ENCODE data around the gene RBP3. TPM values are rescaled to one million over a fixed set of nuclear protein-coding genes. Genes with fewer than 3 reads are reported as not detected.

Gene RBP3
- total and polyA plus RNA-seq, 12 donors: 0.11 TPM; not detected in 11

DNA sequence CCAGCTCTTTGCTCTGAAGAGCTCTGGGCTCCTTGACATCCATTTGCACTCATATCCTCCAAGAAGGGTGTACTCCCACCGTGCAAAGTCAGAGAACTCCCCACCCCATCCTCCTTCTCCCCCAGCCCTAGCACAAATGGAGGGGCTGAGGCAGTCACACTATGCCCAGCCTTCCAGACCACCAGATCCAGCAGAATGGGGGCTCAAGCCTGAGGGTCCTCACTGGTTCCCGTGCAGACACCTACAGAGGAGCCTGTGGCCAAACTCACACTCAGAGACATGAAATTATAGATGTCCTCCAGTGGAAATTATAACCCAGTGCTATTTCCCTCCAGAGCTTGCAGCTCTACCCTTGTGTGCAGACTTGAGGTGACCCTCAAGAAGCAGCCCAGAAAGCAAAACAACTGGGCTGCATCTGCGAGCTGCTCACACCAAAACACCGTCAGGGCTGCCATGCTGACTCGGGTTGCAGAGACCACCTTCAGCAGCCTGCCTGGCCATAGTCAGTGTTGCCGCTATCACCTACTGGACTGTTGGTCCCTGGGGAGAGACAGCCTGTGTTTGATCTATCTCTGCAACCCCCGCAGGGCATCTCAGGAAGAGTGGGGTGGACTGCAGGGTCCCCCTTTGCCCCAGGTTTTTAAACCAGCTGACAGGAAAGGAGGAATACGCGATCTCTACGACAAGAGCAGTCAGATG lies 28.5 kb downstream of the RBP3 start:
- TF ChIP-seq CTCF (IDR thresholded peaks at IDR 0.05): no peak
- no peak for TF ChIP-seq POLR2A (IDR thresholded peaks at IDR 0.05)
- Histone ChIP-seq H3K27me3 (peaks cover 5% of the 10 kb centered on the region), H3K4me3 (no peak overlapping the region), H3K27ac (no peak overlapping the region), H3K4me1 (replicated peaks in 1 of 2) (no peaks in the 10 kb centered on the region), H3K36me3 (replicated peaks in 1 of 2) (no peaks in the 10 kb centered on the region), H3K9me3 (replicated peaks in 1 of 3) (no peaks in the 10 kb centered on the region)
- 56 to 75% (median 73%) methylated on average over 10 of the region's 10 CpGs for WGBS, 4 donors
- peak in 2 of 7 donors; percentile 3 to 28 for DNase-seq
- intact Hi-C loops (cut with DNase I): no loop called here

- no peak for TF ChIP-seq POLR2A (IDR thresholded peaks at IDR 0.05)
- TF ChIP-seq CTCF (IDR thresholded peaks at IDR 0.05): no peak
- H3K9me3 ChIP-seq (replicated peaks in 1 of 3): no peaks in the 10 kb centered on the region
- peak in 1 of 7 donors; percentile 28 for DNase-seq
- peaks cover 5% of the 10 kb centered on the region for H3K27me3 ChIP-seq
- no peaks in the 10 kb centered on the region for H3K4me1 ChIP-seq (replicated peaks in 1 of 2)
- intact Hi-C loops (cut with DNase I): no loop called here
- WGBS, 4 donors: 85 to 91% (median 88%) methylated on average over 4 of the region's 4 CpGs
- no peak overlapping the region for H3K27ac ChIP-seq
- H3K36me3 ChIP-seq (replicated peaks in 1 of 2): no peaks in the 10 kb centered on the region
- H3K4me3 ChIP-seq: no peak overlapping the region
Measured at GRCh38 chr10:47378183-47378510, 30.0 kb downstream of the RBP3 start.

DNA sequence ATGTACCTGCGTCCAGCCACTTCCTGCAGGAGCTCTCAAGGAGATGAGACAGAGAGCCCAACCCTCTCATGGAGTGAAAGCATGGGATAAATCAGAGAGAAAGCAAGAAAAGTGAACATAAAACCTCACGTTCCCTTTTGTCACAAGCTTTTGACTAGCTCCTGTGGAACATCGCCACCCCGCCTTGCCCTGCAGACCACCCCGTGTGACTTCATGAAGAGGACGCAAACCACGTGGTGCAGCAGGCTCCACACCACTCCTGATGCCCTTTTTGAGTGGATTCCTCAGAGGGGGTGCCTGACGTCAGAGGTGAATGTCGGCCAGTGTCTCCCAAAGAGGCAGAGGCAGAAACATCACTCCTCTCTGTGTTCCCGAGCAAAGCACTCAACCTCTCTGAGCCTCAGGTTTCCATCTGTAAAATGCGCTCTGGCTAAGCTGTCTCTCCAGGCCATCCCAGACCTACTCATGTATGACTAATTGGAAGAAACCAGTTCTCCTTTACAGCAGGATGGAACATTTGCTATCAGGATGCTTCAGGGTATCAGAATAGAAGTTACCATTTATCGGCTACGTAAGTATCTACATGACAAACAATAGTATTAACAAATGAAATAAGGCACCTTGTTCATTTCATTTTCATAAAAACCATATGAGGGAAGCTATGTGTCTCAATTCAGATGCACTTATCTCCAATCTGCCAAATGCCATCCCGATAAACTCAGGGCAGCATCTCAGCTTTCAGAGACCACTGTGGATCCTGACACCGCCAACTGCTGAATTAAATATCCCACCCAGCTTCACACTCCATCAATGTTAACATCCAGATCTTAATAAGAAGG lies 30.7 kb downstream of the RBP3 start:
- peaks cover 0 to 2% of the 10 kb centered on the region in 2 donors for H3K4me1 ChIP-seq (replicated peaks in 1 of 2)
- DNase-seq: peak in 1 of 7 donors; percentile 33
- no peaks in the 10 kb centered on the region for H3K36me3 ChIP-seq (replicated peaks in 1 of 2)
- WGBS, 4 donors: 81 to 84% (median 83%) methylated on average over 14 to 15 of the region's 15 CpGs
- intact Hi-C loops (cut with DNase I): no loop called here
- no peak for TF ChIP-seq CTCF (IDR thresholded peaks at IDR 0.05)
- TF ChIP-seq POLR2A (IDR thresholded peaks at IDR 0.05): no peak
- no peak overlapping the region for H3K4me3 ChIP-seq
- H3K9me3 ChIP-seq (replicated peaks in 1 of 3): no peaks in the 10 kb centered on the region
- peaks cover 5% of the 10 kb centered on the region for H3K27me3 ChIP-seq
- H3K27ac ChIP-seq: no peak overlapping the region

DNA sequence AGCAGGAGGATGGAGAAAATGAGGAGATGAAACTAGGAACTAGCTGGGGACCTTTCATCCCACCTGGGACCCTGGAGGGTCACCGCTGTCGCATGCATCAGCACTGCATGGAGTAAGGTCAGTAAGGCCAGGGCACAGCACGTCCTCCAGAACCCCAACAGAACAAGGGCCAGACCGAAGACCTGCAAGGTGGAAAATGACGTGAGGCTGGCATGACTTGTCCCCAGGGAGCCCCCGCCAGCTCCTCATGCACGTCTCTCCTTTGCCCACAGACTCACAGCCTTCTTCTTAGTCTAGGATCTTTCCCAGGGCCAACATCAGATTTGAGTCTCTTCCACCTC lies 31.3 kb downstream of the RBP3 start:
- peaks cover 0 to 5% of the 10 kb centered on the region in 2 donors for H3K4me1 ChIP-seq (replicated peaks in 1 of 2)
- WGBS, 4 donors: 64 to 84% (median 78%) methylated on average over 7 of the region's 7 CpGs
- no peak overlapping the region for H3K27ac ChIP-seq
- peaks cover 5% of the 10 kb centered on the region for H3K27me3 ChIP-seq
- no peaks in the 10 kb centered on the region for H3K36me3 ChIP-seq (replicated peaks in 1 of 2)
- H3K9me3 ChIP-seq (replicated peaks in 1 of 3): no peaks in the 10 kb centered on the region
- no peak overlapping the region for H3K4me3 ChIP-seq
- intact Hi-C loops (cut with DNase I): no loop called here
- no peak for TF ChIP-seq POLR2A (IDR thresholded peaks at IDR 0.05)
- no peak for TF ChIP-seq CTCF (IDR thresholded peaks at IDR 0.05)
- peak in 1 of 7 donors; percentile 30 for DNase-seq

All from adrenal gland (tissue), 12 donors.